ENCODE results near the gene ADAMTS20. TPM values are rescaled to one million over a fixed set of nuclear protein-coding genes. Genes with fewer than 3 reads are reported as not detected.

The ADAMTS20 gene
- total and polyA plus RNA-seq, 8 donors, result not detected

DNA sequence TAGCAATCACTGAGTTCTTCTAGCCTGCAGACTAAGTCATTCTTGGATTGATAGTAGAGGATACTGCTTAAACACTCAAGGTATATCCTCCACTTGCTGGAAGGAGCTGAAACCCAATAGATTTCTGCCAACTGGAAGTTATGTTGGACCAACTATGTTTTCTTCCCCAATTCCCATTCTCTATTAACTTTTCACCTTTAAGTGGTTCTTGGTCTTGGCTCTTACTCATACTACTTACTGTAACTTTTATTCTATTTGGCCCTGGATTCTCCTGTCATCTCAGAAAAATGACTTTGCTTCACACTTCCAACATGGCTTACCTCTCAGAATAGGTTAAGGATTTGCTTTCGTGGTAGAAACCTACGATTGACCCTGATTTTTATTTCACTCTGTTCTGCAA is 244.9 kb downstream of the ADAMTS20 start:
- no peaks in the 10 kb centered on the region for H3K9me3 ChIP-seq
- no peak overlapping the region for H3K27ac ChIP-seq
- no peaks in the 10 kb centered on the region for H3K36me3 ChIP-seq
- TF ChIP-seq, protein P1, sequence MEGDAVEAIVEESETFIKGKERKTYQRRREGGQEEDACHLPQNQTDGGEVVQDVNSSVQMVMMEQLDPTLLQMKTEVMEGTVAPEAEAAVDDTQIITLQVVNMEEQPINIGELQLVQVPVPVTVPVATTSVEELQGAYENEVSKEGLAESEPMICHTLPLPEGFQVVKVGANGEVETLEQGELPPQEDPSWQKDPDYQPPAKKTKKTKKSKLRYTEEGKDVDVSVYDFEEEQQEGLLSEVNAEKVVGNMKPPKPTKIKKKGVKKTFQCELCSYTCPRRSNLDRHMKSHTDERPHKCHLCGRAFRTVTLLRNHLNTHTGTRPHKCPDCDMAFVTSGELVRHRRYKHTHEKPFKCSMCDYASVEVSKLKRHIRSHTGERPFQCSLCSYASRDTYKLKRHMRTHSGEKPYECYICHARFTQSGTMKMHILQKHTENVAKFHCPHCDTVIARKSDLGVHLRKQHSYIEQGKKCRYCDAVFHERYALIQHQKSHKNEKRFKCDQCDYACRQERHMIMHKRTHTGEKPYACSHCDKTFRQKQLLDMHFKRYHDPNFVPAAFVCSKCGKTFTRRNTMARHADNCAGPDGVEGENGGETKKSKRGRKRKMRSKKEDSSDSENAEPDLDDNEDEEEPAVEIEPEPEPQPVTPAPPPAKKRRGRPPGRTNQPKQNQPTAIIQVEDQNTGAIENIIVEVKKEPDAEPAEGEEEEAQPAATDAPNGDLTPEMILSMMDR (IDR thresholded peaks at IDR 0.05), result no peak
- 63 to 73% methylated on average over 2 of the region's 2 CpGs for WGBS, 2 donors
- H3K4me1 ChIP-seq, result no peaks in the 10 kb centered on the region
- no peak for ATAC-seq
- H3K27me3 ChIP-seq, result no peaks in the 10 kb centered on the region
- H3K4me3 ChIP-seq, result no peak overlapping the region
- intact Hi-C loops (cut with DNase I), result no loop called here
- FAIRE-seq, result no peak
- DNase-seq, result no peak

DNA sequence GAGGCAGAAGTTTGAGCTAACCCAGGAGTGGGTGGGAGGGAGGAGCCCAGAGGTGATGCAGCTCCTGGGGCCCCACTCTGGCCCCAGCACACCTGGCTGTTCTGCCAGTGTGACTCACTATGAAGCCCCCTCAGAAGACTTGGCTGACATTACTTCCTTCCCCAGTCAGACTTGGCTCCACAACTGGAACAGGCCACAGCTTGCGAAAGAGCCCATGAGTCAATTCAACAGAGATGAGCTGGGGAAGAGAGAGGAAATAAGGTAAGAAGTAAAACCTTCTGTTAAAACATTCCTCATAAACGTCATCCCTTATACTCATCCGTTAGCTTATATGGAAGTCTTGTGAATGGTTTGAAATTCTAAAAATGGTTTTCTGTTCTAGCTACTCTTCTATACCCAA is 245.9 kb downstream of the ADAMTS20 start:
- Histone ChIP-seq H3K4me1 (no peaks in the 10 kb centered on the region), H3K27me3 (no peaks in the 10 kb centered on the region), H3K9me3 (no peaks in the 10 kb centered on the region), H3K27ac (no peak overlapping the region), H3K36me3 (no peaks in the 10 kb centered on the region), H3K4me3 (no peak overlapping the region)
- no peak for DNase-seq
- TF ChIP-seq, protein P1 (IDR thresholded peaks at IDR 0.05), result no peak
- intact Hi-C loops (cut with DNase I), result no loop called here
- ATAC-seq, result peak in 1 of 4 donors; percentile 43
- 71 to 81% methylated on average over 3 of the region's 3 CpGs for WGBS, 2 donors
- FAIRE-seq, result no peak

DNA sequence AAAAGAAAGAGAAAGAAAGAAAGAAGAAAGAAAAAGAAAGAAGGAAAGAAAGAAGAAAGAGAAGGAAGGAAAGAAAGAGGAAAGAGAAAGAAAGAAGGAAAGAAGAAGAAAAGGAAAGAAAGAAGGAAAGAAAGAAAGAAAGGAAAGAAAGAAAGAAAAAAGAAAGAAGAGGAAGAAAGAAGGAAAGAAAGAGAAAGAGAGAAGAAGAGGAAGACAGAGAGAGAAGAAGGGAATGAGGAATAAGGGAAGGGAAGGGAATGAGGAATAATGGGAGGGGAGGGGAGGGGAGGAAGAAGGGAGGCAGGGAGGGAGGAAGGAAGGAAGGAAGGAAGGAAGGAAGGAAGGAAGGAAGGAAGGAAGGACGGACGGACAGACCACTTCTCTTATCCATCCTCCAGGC is 246.9 kb downstream of the ADAMTS20 start:
- H3K4me1 ChIP-seq, result no peaks in the 10 kb centered on the region
- WGBS, 2 donors, result 68 to 89% methylated on average over 1 to 2 of the region's 2 CpGs
- H3K36me3 ChIP-seq, result no peaks in the 10 kb centered on the region
- no peaks in the 10 kb centered on the region for H3K9me3 ChIP-seq
- DNase-seq (no peak), ATAC-seq (no peak), FAIRE-seq (no peak)
- TF ChIP-seq, protein P1 (IDR thresholded peaks at IDR 0.05), result no peak
- no peak overlapping the region for H3K27ac ChIP-seq
- intact Hi-C loops (cut with DNase I), result no loop called here
- no peaks in the 10 kb centered on the region for H3K27me3 ChIP-seq
- no peak overlapping the region for H3K4me3 ChIP-seq

Other genes starting within 250 kb of the ADAMTS20 start
- gene PUS7L, start 206.6 kb upstream of the ADAMTS20 start, total RNA-seq, result 10 to 100 TPM in 1 of 6 donors, 1 to 10 TPM in 5; 5.2 to 10.9 (median 6.3) TPM
- 1 to 10 TPM; 1.1 to 1.8 TPM for gene PUS7L, start 206.6 kb upstream of the ADAMTS20 start, polyA plus RNA-seq
- 10 to 100 TPM in 5 of 6 donors, 1 to 10 TPM in 1; 9.9 to 17.8 (median 13.7) TPM for gene IRAK4, start 206.7 kb upstream of the ADAMTS20 start, total RNA-seq
- 10 to 100 TPM; 13.5 to 23.6 TPM for gene IRAK4, start 206.7 kb upstream of the ADAMTS20 start, polyA plus RNA-seq

Data from pancreas (tissue), 10 donors.